ENCODE results near the gene CREB3L1.
"Not testable (repeated sequence)": the region's sequence is repeated elsewhere in the genome, so short reads cannot be mapped to it uniquely, and the experiment has no call there.

Gene CREB3L1

DNA sequence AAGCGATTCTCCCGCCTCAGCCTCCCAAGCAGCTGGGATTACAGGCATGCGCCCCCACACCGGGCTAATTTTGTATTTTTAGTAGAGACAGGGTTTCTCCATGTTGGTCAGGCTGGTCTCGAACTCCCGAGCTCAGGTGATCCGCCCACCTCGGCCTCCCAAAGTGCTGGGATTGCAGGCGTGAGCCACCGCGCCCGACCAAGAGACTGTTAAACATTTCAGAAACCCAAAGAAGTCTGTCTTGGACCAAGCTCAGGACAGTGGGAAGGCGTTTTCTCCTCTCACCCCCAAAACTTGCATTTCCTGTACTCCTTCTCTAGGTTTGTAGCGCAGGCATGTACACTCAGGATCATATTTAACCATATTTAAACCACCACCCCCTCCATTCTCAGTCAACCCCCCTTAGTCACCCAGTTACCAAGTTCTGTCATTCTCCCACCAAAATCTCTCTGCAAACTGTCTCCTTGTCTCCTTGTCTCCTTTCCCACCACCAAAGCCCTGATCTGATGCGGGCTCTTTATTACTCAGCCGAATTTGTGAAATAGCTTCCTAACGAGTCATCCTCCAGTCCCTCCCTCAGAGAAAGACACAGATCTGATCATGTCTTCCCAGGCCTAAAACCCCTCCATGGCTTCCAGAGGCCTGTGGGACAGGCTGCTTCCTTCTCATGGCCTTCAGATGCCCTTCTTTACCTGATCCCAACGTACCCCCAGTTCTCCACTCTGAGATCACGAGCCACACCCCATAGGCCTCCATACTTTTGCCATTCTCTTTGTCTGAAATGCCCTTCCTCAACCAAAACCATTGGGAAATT lies 29.0 kb upstream of the CREB3L1 start:
- no peak for DNase-seq (ENCODE audit: extremely low read depth in 1 of 2, low read depth in 1 of 2)

DNA sequence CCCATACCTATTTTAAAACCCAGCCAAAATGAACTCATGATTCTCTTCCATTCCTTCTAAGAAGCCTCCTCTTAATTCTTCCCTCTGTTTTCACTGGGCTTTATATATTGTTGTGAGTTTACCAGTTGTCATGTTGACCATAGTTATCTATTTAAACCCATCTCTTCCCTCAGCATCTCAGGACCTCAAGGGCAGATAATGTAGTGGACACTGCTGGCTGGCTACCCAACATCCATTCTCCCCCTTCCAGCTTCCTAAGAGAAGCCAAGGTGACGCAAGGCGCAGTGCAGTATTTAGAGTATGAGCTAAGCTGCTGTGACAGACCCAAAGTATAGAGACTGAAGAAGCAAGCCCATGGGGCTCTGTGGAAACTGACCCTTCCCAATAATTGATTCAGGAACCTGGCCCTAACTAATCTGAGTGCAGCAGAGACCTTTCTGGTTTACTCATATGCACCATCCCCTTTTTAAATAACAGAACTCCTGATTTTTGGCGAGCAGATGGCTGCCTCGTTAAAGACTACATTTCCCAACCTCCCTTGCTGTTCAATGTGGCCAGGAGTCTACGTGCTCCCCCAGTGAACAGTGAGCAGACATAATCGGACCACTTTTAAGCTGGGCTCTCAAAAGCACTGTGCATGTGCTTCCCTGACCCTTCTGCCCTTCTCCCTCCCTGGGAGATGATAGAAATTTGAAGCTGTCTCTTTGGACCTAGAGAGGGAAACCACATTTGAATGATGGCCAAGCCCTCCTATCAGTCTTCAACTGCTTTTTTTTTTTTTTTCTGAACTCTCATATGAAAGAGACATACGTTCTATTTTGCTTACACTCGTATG lies 28.1 kb upstream of the CREB3L1 start:
- DNase-seq (ENCODE audit: extremely low read depth in 1 of 2, low read depth in 1 of 2): no peak

DNA sequence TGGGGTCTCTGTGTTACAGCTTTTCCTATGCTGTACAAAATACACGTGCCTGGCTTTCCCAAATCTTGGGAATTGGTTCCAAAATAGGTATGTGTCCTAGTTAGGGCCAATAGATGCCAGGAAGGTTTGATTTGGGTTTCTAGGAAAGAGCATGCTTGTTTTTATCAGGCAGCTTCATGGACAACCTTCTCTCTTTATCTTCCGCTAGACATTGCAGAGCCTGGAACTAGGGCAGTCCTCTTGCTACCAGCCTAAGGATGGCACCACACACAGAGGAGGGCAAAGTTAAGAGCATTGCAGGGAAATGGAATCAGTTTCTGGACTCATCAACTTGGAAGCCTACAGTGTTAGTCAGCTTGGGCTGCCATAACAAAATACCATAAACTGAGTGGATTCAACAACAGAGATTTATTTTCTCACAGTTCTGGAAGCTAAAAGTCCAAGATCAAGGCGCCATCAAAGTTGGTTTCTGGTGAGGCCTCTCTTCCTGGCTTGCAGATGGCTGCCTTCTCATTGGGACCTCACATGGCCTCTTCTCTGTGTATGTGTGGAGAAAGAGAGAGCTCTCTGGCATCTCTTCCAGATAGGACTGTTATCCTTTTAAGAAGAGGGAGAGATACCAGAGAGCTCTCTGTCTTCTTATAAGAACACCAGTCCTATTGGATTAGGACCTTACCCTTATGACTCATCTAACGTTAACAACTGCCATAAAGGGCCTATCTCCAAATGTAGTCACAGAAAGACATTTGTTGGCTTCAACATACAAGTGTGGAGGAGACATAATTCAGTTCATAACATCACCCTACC lies 27.3 kb upstream of the CREB3L1 start:
- DNase-seq (ENCODE audit: extremely low read depth in 1 of 2, low read depth in 1 of 2): no peak

DNA sequence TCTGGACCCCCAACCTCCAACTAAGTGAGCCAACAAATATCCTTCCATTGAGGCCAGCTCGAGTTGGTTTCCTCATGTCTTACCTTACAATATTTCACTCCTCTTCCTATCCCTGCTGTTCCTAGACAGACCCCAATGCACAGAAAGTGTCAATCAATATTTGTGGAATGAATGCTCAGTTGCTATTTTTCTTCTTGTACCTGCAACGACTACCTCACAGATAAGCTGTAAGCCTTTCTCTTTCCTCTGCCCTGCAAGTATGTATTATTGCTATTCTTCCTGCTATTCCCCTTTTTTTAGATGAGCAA lies 26.8 kb upstream of the CREB3L1 start:
- no peak for DNase-seq (ENCODE audit: extremely low read depth in 1 of 2, low read depth in 1 of 2)

DNA sequence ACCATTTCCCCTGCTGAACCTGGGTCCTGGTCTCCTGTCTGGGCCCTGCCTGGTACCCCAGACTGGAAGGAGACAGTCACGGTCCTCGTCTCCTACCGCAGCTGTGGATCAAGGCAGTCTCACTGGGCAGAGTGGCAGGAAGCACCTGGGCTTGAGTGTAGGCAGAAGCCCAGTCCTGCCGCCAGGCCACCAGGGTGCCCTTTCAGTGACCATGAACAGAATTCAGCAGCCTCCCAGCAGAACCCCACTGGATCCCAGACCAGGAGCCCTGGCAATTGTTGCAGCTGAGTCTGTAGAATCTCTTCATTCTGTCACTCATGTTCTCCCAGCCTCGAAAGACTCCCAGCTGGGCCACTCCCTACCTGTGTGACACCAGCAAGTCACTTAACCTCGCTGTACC lies 25.5 kb upstream of the CREB3L1 start:
- DNase-seq (ENCODE audit: extremely low read depth in 1 of 2, low read depth in 1 of 2): no peak

DNA sequence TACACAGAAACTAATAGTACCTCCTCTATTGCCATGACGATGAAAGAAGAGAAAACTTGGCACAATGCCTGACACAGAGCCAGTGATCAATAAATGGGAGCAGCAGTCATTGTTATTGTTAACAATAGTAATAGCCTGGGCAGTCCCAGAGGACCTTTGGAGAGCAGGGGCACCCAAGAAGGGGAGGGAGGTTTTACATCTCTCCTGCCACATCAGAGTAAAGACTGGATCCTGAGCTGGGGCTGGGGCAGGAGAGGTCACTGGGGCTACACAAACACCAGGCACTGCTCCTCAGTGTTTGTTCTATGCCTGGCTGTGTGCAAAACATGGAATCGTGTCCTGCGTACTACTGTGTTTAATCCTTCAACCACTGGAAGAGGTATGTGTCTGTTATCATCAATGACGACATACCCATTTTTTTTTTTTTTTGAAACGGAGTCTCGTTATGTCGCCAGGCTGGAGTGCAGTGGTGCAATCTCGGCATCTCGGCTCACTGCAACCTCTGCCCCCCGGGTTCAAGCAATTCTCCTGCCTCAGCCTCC lies 25.0 kb upstream of the CREB3L1 start:
- no peak for DNase-seq (ENCODE audit: extremely low read depth in 1 of 2, low read depth in 1 of 2)

DNA sequence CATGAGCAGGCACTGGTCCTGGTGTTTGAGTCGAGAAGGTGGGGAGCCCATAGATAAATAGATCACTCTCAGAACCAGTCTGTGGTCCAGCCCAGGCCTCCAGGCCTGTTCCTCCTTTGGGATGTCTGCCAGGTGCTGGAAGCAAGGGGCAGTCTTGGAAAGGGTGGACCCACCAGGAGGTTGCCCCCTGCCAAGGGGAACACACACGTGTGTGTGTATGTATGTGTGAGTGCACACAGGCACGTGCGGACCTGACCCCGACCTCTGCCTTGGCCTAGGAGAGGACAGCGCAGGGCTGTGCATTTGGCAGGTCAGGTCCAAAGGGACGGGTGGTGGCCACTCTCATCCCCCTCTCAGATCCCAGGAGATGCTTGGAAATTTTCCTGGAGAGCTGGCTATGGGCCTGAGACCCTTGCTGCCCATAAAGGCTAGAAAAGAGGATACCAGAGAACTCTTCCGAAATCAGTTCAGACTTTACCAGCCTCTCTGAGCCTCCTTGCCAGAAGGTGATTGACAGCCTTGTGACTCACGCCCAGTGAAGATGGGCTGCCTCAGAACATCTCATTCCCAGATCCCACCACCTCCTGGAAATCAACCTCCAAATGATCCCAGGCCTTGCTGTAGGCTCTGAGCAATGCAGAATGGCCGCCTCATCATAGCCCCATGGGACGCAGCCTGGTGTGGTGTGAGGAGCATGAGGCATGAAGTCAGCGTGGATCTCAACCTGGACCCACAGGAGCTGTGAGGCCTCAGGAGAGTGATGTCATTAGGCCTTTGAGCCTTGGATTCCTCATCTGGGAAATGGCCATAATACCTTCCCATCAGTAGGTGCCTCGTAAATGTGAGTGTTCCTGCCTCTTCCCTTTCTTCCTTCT lies 24.0 kb upstream of the CREB3L1 start:
- DNase-seq (ENCODE audit: extremely low read depth in 1 of 2, low read depth in 1 of 2): no peak

DNA sequence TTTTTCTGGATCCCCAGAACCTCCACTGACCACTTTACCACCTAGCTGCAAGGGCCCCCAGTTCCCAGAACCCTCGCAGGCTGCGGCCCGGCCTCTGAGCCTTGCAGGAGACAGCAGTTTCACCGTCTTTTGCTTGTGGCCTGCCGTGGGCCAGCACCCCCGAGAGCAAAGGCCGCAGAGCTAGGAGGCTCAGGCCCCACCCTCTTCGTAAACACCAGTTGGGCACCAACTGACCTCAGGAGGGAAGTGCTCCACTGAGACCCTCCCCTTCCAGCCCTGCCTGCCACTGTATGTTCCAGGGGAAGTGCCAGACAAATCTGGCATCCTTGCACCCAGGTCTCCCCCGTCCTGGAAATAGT lies 23.4 kb upstream of the CREB3L1 start:
- DNase-seq (ENCODE audit: extremely low read depth in 1 of 2, low read depth in 1 of 2): no peak

DNA sequence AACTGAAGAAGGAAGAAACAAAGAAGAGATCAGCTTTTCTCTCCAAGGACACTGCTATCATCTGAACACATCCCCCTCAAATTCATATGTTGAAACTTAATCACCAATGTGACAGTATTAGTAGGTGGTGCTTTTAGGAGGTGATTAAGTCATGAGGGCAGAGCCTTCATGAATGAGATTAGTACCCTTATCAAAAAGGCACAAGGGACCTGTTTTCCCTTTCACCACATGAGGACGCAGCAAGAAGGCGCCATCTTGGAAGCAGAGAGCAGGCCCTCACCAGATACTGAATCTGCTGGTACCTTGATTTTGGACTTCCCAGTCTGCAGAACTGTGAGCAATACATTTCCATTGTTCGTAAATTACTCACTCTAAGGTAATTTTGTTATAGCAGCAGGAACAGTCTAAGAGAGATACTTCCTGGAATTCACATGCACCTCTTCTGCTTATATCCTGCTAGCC lies 20.9 kb upstream of the CREB3L1 start:
- DNase-seq (ENCODE audit: extremely low read depth in 1 of 2, low read depth in 1 of 2): no peak

DNA sequence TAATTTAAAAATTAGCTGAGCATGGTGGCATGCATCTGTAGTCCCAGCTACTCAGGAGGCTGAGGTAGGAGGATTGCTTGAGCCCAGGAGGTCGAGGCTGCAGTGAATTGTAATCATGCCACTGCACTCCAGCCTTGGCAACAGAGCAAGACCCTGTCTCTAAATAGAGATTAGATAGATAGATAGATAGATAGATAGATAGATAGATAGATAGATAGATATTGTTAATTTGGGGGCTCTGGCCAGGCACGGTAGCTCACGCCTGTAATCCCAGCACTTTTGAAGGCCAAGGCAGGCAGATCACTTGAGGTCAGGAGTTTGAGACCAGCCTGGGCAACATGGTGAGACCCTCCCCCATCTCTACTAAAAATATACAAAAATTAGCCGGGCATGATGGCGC lies 18.1 kb upstream of the CREB3L1 start:
- not testable (repeated sequence) for DNase-seq (ENCODE audit: extremely low read depth in 1 of 2, low read depth in 1 of 2)

DNA sequence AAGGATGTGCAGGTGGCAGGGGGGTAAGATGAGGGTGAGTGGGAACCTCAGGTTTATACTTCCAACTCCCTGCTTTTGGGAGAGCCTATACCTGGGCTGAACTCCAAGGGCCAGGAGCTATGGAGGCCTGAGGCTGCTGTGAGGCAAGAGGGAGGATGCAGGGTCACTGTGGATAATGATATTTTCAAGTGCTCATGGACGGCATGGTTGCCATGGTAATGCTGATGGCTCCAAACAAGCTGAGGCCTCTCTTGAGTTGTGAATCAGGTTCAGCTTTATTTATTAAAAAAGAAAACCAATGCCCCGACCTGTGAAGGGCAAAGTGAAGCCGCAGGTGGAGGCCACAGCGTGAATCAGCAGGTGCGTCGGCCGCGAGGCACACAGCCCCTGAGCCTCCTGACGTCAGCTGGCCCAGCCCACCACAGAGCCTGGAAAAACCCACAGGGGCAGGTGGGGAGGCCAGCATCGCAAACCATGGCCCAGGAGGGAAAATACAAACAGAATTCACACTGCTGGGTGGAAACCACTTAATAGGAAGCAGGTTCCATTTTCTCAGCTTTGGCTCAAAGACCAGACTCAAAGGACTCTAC lies 17.4 kb upstream of the CREB3L1 start:
- no peak for DNase-seq (ENCODE audit: extremely low read depth in 1 of 2, low read depth in 1 of 2)

DNA sequence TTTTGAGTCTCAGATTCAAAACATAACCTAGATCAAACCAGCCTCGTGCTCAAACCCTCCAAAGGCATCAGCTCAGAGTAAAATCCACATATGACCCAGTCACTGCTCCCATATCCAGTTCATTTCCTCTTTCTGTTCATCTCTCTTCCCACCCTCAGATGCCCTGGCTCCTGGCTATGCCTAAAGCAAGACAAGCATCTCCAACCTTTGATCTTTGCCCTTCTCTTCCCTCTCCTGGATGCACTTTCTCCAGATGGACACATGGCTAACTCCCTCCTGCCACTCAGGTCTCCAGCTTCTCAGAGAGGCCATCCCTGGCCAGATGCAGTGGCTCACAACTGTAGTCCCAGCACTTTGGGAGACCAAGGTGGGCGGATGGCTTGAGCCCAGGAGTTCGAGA lies 14.3 kb upstream of the CREB3L1 start:
- DNase-seq (ENCODE audit: extremely low read depth in 1 of 2, low read depth in 1 of 2): no peak

DNA sequence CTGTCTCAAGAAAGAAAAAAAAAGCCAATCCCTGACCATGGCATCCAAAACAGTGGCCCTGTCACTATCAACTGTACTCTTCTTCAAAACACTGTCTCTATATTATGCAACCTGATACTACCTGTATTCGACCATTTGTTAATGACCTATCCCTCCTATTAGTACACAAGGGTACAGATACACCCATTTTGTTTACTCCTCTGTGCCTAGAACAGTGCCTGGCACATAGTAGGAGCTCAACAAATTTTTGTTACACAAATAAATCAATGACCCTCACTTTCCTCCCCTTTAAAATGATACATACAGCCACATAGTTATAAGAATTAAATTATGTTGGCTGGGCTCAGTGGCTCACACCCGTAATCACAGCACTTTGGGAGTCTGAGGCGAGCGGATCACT lies 13.4 kb upstream of the CREB3L1 start:
- DNase-seq (ENCODE audit: extremely low read depth in 1 of 2, low read depth in 1 of 2): no peak

DNA sequence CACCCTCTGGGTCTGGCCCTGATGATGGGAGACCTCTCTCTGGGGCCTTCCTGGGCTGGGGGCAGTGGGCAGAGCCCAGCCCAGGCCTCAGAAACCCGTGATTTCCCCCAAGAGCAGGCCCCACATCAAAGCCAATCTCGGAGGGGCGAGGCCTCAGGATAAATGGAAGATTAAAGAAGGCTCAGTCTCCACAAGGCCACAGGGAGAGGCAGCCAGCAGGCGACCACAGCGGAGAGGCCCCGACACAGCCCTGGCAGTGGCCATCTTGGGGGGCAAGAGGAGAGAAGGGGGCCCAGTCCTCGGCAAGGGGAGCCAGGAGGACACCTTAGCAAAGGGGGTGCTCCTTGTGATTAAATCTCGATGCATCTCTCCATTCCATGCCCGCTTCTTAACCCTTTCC lies 12.5 kb upstream of the CREB3L1 start:
- no peak for DNase-seq (ENCODE audit: extremely low read depth in 1 of 2, low read depth in 1 of 2)

DNA sequence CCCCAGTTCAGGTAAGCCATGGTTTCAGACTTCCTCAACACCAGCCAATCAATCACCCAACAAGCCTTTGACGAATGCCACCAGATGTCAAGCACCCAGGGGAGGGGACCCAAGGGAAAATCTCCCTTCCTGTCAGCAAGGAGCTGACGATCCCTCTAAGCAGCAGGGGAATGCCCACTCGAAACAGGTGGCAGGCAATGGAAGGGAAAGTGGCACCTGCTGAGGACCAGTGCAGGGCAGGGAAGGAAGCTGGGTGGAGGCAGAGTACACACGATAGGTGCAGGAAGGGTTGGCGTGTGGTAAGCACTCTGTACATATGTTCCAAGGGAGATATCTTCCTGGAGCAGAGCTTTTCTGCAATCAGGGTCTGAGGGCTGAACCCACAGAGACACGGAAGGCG lies 11.7 kb upstream of the CREB3L1 start:
- no peak for DNase-seq (ENCODE audit: extremely low read depth in 1 of 2, low read depth in 1 of 2)

DNA sequence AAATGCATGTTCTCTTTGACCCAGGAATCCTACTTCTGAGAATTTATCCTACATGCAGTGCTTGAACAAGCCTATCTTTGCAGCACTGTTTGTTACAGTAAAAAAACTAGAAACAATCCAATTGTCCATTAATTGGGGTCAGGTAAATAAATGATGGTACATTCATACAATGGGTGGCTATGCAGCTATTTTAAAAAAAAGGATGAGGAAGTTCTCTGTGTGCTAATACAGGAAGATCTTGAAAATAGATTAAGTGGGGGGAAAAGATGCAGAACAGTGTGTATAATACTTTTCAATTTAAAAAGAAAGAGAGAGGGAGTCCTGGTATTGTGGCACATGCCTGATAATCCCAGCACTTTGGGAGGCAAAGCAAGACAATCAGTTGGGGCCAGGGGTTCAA lies 9.5 kb upstream of the CREB3L1 start:
- DNase-seq (ENCODE audit: extremely low read depth in 1 of 2, low read depth in 1 of 2): no peak

DNA sequence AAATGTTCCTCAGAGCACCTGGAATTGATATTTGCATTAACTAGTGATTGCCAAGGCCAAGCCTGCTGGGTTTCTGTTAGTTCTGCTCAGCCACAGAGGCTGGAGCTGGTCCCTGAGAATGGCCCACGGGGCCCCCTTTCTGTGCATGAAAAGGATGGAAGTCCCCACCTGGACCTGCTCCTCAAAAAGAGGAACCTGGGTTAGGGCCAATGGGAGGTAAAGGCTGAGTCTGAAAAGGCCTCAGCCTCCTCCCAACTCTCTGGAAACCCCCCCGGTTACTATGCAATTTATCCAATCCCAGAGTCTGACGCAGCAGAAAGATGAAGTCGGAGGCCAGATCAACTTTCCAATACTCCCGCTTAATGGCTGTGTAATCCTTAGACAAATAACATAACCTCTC lies 6.8 kb upstream of the CREB3L1 start:
- no peak for DNase-seq (ENCODE audit: extremely low read depth in 1 of 2, low read depth in 1 of 2)

DNA sequence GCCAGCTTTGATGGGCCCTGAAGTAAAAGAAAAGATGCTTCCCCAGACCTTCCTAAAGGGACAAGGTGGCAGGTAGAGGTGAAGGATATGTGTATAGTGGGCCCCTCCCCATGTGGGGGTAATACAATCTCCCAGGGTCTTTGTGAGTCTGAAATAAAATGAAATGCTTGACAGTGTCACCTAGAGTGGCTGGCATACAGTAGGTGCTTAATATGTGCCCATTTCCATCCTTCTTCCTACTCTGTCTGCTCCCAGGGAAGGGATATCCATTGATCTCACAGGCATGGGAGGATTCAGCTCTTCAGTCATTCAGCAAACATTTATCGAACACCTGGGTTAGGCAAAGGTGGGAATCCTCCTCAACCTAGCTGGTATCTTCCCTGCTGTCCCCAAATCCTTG lies 6.1 kb upstream of the CREB3L1 start:
- DNase-seq (ENCODE audit: extremely low read depth in 1 of 2, low read depth in 1 of 2): no peak

DNA sequence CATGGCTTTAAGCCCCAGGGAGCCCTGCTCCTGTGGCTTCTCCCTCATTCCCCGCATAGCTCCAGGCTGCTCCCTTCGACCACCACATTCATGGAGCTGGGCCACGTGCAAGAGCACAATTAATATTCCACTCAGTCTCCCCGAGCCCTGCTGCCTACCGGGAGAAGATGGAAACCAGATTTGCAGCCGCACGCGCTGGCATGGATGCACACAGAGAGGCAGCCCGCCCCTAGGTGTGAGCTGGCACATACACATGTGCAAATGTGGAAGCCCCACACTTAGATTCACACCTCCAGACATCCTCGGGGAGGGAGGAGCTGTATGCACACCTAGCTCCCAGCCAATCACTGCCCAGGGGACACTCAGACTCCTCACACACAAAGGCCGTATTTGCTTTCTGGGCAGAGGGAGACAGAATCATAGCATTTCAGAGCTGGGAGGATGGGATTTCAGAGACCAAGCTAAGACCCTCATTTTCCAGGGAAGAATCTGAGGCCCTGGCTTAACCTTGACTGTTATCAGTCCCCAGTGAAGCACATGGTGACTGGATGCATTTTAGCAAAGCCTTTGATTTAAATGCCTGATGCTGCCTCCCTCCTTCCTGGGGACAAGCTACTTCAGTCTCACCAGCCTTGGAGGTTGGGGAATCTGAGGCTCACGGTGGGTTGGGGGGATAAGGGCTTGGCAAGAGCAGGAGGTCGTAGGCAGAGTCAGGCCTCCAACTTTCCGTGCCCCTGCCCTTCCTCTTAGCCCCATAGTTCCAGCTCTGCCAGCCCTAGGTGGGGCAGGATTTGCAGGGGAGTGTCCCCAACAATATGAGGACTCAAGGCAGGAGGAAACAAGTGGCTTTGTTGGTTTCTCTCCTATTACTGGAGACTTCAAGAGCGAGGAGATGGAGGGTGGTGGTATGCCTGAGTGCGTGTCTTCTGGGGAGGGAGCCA lies 5.3 kb upstream of the CREB3L1 start:
- no peak for DNase-seq (ENCODE audit: extremely low read depth in 1 of 2, low read depth in 1 of 2)

Measured in stimulated activated CD8-positive, alpha-beta memory T cell treated with anti-CD3 and anti-CD28 coated beads, Interleukin-7, amount 100 ng/mL, for 48 hours (primary cell).